CD4-positive, alpha-beta T cell (primary cell): ENCODE results near the gene UPF1. TPM values are rescaled to one million over a fixed set of nuclear protein-coding genes. Genes with fewer than 3 reads are reported as not detected.

Experiments
- ATAC-seq: fragments of 200-7000 bp; cut with Tn5 transposase; one replicate; pipeline ENCODE4 v1.10.0; 2022; ENCODE audit warnings: mild to moderate bottlenecking; ENCODE audit not compliant: poor library complexity
- CTCF ChIA-PET: fragments of 350-600 bp; sonication (Branson Sonifier 250); formaldehyde crosslinking; loops from one replicate; lab custom pipeline; 2021; ENCODE audit warnings: antibody characterized with exemption, inconsistent platforms; lab: Charles Lee
- POLR2A ChIA-PET: fragments of 350-600 bp; sonication (Branson Sonifier 250); formaldehyde crosslinking; loops from one replicate; lab custom pipeline; 2021; ENCODE audit warnings: antibody characterized with exemption, inconsistent platforms; lab: Charles Lee
- DNase-seq, 14 experiments: peaks; one replicate each; pipeline ENCODE4 v3.0.0-alpha.2; 2013 to 2020; ENCODE audit warnings: mixed read lengths in 2 of 14
- H3K27ac ChIP-seq, 2 donors: one replicate each; pipeline versions ENCODE4 v1.5.1 to v1.7.0; 2013; ENCODE audit warnings: low read length in 2 of 2, low read depth in 1 of 2, mild to moderate bottlenecking in 1 of 2
- H3K27me3 ChIP-seq, 2 experiments: 1 replicate in 1 of 2; 2 replicates in 1 of 2; pipeline versions ENCODE4 v1.6.1 to v1.7.0; 2013; ENCODE audit warnings: low read length in 2 of 2, control low read depth in 1 of 2, mild to moderate bottlenecking in 1 of 2, moderate library complexity in 1 of 2; ENCODE audit not compliant: insufficient read depth in 2 of 2, control insufficient read depth in 1 of 2
- H3K36me3 ChIP-seq: one replicate; pipeline ENCODE4 v1.6.1; 2013; ENCODE audit warnings: low read length, control low read depth; ENCODE audit not compliant: insufficient read depth
- H3K4me1 ChIP-seq: one replicate; pipeline ENCODE4 v1.6.1; 2013; ENCODE audit warnings: low read length, control low read depth; ENCODE audit not compliant: insufficient read depth
- H3K4me3 ChIP-seq: one replicate; pipeline ENCODE4 v1.5.1; 2013; ENCODE audit warnings: mild to moderate bottlenecking, low read length, moderate library complexity
- H3K9me3 ChIP-seq, 2 experiments: 1 replicate in 1 of 2; 2 replicates in 1 of 2; pipeline versions ENCODE4 v1.6.1 to v1.7.0; 2013; ENCODE audit warnings: low read length in 2 of 2, mild to moderate bottlenecking in 2 of 2, control low read depth in 1 of 2, moderate library complexity in 1 of 2; ENCODE audit not compliant: control insufficient read depth in 1 of 2, insufficient read depth in 1 of 2
- H3K27ac Mint-ChIP-seq: one replicate; pipeline ENCODE4 v1.8.0; 2020; ENCODE audit warnings: mixed read lengths
- H3K27me3 Mint-ChIP-seq: one replicate; pipeline ENCODE4 v1.8.0; 2021; ENCODE audit warnings: mixed read lengths
- H3K36me3 Mint-ChIP-seq: one replicate; pipeline ENCODE4 v1.8.0; 2021; ENCODE audit warnings: low read depth, mixed read lengths
- H3K4me1 Mint-ChIP-seq: one replicate; pipeline ENCODE4 v1.8.0; 2021; ENCODE audit warnings: low read depth, mixed read lengths
- H3K4me3 Mint-ChIP-seq: one replicate; pipeline ENCODE4 v1.8.0; 2020; ENCODE audit warnings: mild to moderate bottlenecking, mixed read lengths
- H3K9me3 Mint-ChIP-seq: one replicate; pipeline ENCODE4 v1.8.0; 2020; ENCODE audit warnings: mixed read lengths
- CTCF ChIP-seq: fragments of 200-600 bp; IDR thresholded peaks from one replicate; pipeline ENCODE4 v1.8.0; 2022; ENCODE audit warnings: antibody characterized with exemption, mild to moderate bottlenecking
- intact Hi-C, 2 experiments: fragments of 100-400 bp; cut with DNase I in 1 of 2; cut with micrococcal nuclease in 1 of 2; formaldehyde crosslinking; loops; one replicate each; pipeline versions ENCODE4 v1.15.1 to v1.9.0; 2023 to 2025; cut with DNase I, micrococcal nuclease
- total RNA-seq, 174 experiments: library from RNA in 2 of 174; stranded (reverse) in 2 of 174; gene quantifications; one replicate each; pipeline ENCODE4 v1.2.3 and lab custom pipeline; 2021 to 2026

The UPF1 gene
- total RNA-seq, 2 experiments from 2014 or later: 146 to 150 TPM

DNA sequence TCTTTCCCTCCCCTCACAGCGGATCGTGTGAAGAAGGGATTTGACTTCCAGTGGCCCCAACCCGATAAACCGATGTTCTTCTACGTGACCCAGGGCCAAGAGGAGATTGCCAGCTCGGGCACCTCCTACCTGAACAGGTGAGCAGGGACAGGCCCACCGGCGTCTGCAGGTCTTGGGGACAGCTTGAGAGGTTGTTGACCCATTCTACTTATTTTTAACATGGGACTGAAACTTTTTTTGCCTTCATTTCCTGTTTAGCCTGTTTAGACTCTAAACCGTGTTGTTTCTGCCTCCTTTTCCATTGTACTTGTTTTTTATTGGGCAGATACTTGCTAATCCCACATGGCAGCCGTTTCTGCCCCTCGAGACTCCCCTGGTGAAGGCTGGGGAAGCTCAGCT lies 28.5 kb downstream of the UPF1 start:
- POLR2A ChIA-PET: no interaction called here
- H3K9me3 ChIP-seq: no peaks in the 10 kb centered on the region
- Mint-ChIP-seq H3K9me3 (no peaks in the 10 kb centered on the region), H3K4me3 (no peak overlapping the region), H3K36me3 (peaks cover 90% of the 10 kb centered on the region), H3K4me1 (no peaks in the 10 kb centered on the region), H3K27me3 (no peaks in the 10 kb centered on the region), H3K27ac (no peak overlapping the region)
- no peak for TF ChIP-seq CTCF
- DNase-seq: no peak
- no peak for ATAC-seq
- no peak overlapping the region for H3K4me3 ChIP-seq
- CTCF ChIA-PET: no interaction called here
- intact Hi-C loops: no loop called here
- no peaks in the 10 kb centered on the region for H3K4me1 ChIP-seq
- H3K36me3 ChIP-seq: peaks cover 99% of the 10 kb centered on the region
- no peaks in the 10 kb centered on the region for H3K27me3 ChIP-seq
- no peak overlapping the region for H3K27ac ChIP-seq

DNA sequence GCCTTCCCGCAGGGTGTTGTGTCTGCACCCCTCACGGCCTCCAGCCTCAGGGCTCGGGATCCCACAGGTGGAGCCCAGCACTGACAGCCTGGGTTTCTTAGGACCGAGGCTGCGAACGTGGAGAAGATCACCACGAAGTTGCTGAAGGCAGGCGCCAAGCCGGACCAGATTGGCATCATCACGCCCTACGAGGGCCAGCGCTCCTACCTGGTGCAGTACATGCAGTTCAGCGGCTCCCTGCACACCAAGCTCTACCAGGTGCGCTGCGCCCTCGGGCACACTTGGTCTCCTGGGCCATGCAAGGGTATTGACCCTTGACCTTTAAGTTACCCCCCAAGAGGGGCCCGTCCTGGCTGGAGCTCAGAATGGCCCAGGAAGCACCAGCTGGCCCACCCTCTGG lies 29.0 kb downstream of the UPF1 start:
- Mint-ChIP-seq H3K27ac (no peak overlapping the region), H3K4me3 (no peak overlapping the region), H3K4me1 (no peaks in the 10 kb centered on the region), H3K27me3 (no peaks in the 10 kb centered on the region), H3K9me3 (no peaks in the 10 kb centered on the region), H3K36me3 (peaks cover 90% of the 10 kb centered on the region)
- POLR2A ChIA-PET: interaction anchor here (0.6 to 1.2 kb wide), 2 partner anchors 18 to 514 kb away, joined by 3 read pairs; no protein-coding TSS in a partner anchor
- Histone ChIP-seq H3K36me3 (peaks cover 99% of the 10 kb centered on the region), H3K27me3 (no peaks in the 10 kb centered on the region), H3K4me1 (no peaks in the 10 kb centered on the region), H3K27ac (no peak overlapping the region), H3K9me3 (no peaks in the 10 kb centered on the region), H3K4me3 (no peak overlapping the region)
- no peak for DNase-seq
- CTCF ChIA-PET: no interaction called here
- intact Hi-C loops: no loop called here
- TF ChIP-seq CTCF: no peak
- ATAC-seq: no peak

GRCh38 chr19:18861235-18861634 lies 29.5 kb downstream of the UPF1 start:
- Histone ChIP-seq H3K9me3 (no peaks in the 10 kb centered on the region), H3K36me3 (peaks cover 99% of the 10 kb centered on the region), H3K27ac (no peak overlapping the region), H3K4me3 (no peak overlapping the region), H3K27me3 (no peaks in the 10 kb centered on the region), H3K4me1 (peaks cover 1% of the 10 kb centered on the region)
- H3K27me3 Mint-ChIP-seq: no peaks in the 10 kb centered on the region
- no peak for DNase-seq
- intact Hi-C loops: no loop called here
- peaks cover 90% of the 10 kb centered on the region for H3K36me3 Mint-ChIP-seq
- no peaks in the 10 kb centered on the region for H3K9me3 Mint-ChIP-seq
- no peak overlapping the region for H3K4me3 Mint-ChIP-seq
- ChIA-PET CTCF (no interaction called here), POLR2A (interaction anchor here (0.6 to 1.2 kb wide), 2 partner anchors 18 to 513 kb away, joined by 3 read pairs; no protein-coding TSS in a partner anchor)
- no peak overlapping the region for H3K27ac Mint-ChIP-seq
- TF ChIP-seq CTCF: no peak
- no peak for ATAC-seq
- no peaks in the 10 kb centered on the region for H3K4me1 Mint-ChIP-seq
